ENCODE results near the gene USP7.

DNA sequence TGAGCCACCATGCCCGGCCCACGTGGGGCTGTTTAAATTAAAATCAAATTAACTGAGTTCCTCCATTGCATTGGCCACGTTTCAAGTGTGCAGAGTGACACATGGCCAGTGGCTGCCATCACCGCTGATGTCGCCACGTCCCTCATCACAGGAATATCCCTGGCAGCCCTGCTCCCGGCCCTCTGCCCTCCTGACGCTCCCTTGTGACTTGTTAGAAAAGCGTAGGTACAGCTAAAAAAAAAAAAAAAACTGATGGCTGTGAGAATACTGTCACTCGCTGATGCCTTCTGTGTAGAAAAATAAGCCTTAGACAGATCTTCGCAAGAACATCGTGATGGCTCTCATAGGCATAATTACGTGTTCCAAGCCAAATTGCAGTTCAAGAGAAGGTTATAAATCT, 116.6 kb downstream of the USP7 start:
- no peak for TF ChIP-seq EZH2 (IDR thresholded peaks at IDR 0.05; ENCODE audit: borderline replicate concordance, low read depth, low read length, poor library complexity, severe bottlenecking)
- no peak for TF ChIP-seq CTCF (conservative IDR thresholded peaks at IDR 0.05; ENCODE audit: low read depth, low read length)
